NCI-H1417 (cell line): ENCODE measurements around the gene CALD1.

Source experiments
- DNase-seq, 3 experiments: peaks; one replicate each; lab custom pipeline; 2025; lab: John Stamatoyannopoulos, UW

Gene CALD1

GRCh38 chr7:134778941-134779740 is at the start of gene CALD1:
TSS of gene CALD1 (plus strand) at chr7:134779634. CDS start at chr7:134867734, 88,100 bp downstream.
- DNase-seq = no peak

- DNase-seq = no peak
Measured at GRCh38 chr7:134729895-134730294, 49.5 kb upstream of the CALD1 start.

- no peak for DNase-seq
Measured at GRCh38 chr7:134730411-134730829, 49.0 kb upstream of the CALD1 start.

- no peak for DNase-seq
Measured at GRCh38 chr7:134731616-134732015, 47.8 kb upstream of the CALD1 start.

GRCh38 chr7:134732728-134733127 is 46.7 kb upstream of the CALD1 start:
- DNase-seq = no peak

- DNase-seq = no peak
Measured at GRCh38 chr7:134736381-134736780, 43.1 kb upstream of the CALD1 start.

GRCh38 chr7:134737566-134738345 is 41.7 kb upstream of the CALD1 start:
- no peak for DNase-seq

- DNase-seq = no peak
Measured at GRCh38 chr7:134739362-134739761, 40.1 kb upstream of the CALD1 start.

- no peak for DNase-seq
Measured at GRCh38 chr7:134740376-134740775, 39.1 kb upstream of the CALD1 start.

- no peak for DNase-seq
Measured at GRCh38 chr7:134741907-134742635, 37.4 kb upstream of the CALD1 start.

GRCh38 chr7:134742688-134743350 is 36.6 kb upstream of the CALD1 start:
- no peak for DNase-seq

- DNase-seq = no peak
Measured at GRCh38 chr7:134744569-134744968, 34.9 kb upstream of the CALD1 start.

- no peak for DNase-seq
Measured at GRCh38 chr7:134747326-134747725, 32.1 kb upstream of the CALD1 start.

GRCh38 chr7:134750083-134751062 is 29.1 kb upstream of the CALD1 start:
- DNase-seq = peak in 2 of 3 experiments; percentile 47 to 51

GRCh38 chr7:134752006-134752760 is 27.3 kb upstream of the CALD1 start:
- DNase-seq = no peak

GRCh38 chr7:134755422-134756022 is 23.9 kb upstream of the CALD1 start:
- DNase-seq = peak in 1 of 3 experiments; percentile 50

GRCh38 chr7:134757938-134758337 is 21.5 kb upstream of the CALD1 start:
- no peak for DNase-seq

- no peak for DNase-seq
Measured at GRCh38 chr7:134758981-134759380, 20.5 kb upstream of the CALD1 start.

- DNase-seq = no peak
Measured at GRCh38 chr7:134761266-134761665, 18.2 kb upstream of the CALD1 start.

GRCh38 chr7:134763960-134764359 is 15.5 kb upstream of the CALD1 start:
- no peak for DNase-seq
